DND-41 (cell line): ENCODE measurements around the gene DPP7.

Experiments used
- ATAC-seq: fragments of 200-7000 bp; cut with Tn5 transposase; 3 replicates; pipeline ENCODE4 v1.9.1; 2021; ENCODE audit warnings: low read depth; ENCODE audit not compliant: insufficient read depth
- DNase-seq: peaks from one replicate; pipeline ENCODE4 v3.0.0-alpha.2; 2020
- H2AFZ ChIP-seq: 2 replicates; pipeline ENCODE4 v1.6.0; 2012; ENCODE audit warnings: low read depth, low read length
- H3K27ac ChIP-seq: 2 replicates; pipeline ENCODE4 v1.5.1; 2012; ENCODE audit warnings: low read length, inconsistent platforms
- H3K27me3 ChIP-seq: fragments of 200-600 bp; sonication (generic); 2 replicates; pipeline ENCODE4 v1.6.0; 2012; ENCODE audit warnings: low read length, mild to moderate bottlenecking, inconsistent platforms; ENCODE audit not compliant: insufficient read depth, poor library complexity
- H3K36me3 ChIP-seq: 2 replicates; pipeline ENCODE4 v1.5.1; 2012; ENCODE audit warnings: low read length, inconsistent platforms; ENCODE audit not compliant: insufficient read depth
- H3K4me1 ChIP-seq: 2 replicates; pipeline ENCODE4 v1.5.1; 2012; ENCODE audit warnings: mild to moderate bottlenecking, low read length; ENCODE audit not compliant: insufficient read depth
- H3K4me2 ChIP-seq: 2 replicates; pipeline ENCODE4 v1.6.0; 2012; ENCODE audit warnings: mild to moderate bottlenecking, moderate library complexity, low read length, inconsistent platforms; ENCODE audit not compliant: insufficient read depth
- H3K4me3 ChIP-seq, 2 experiments: fragments of 200-600 bp in 1 of 2; shearing (Covaris generic) in 1 of 2; 2 replicates each; pipeline ENCODE4 v1.5.1; 2012 to 2016; ENCODE audit warnings: inconsistent platforms in 2 of 2, low read length in 2 of 2, mild to moderate bottlenecking in 2 of 2, low read depth in 1 of 2, moderate library complexity in 1 of 2
- H3K79me2 ChIP-seq: 2 replicates; pipeline ENCODE4 v1.6.0; 2012; ENCODE audit warnings: low read length, inconsistent platforms; ENCODE audit not compliant: insufficient read depth
- H3K9ac ChIP-seq: 2 replicates; pipeline ENCODE4 v1.6.0; 2012; ENCODE audit warnings: low read depth, mild to moderate bottlenecking, inconsistent platforms, low read length, moderate library complexity
- H3K9me3 ChIP-seq: 2 replicates; pipeline ENCODE4 v1.5.1; 2012; ENCODE audit warnings: low read length, moderate library complexity, mild to moderate bottlenecking, inconsistent platforms; ENCODE audit not compliant: insufficient read depth, severe bottlenecking
- H4K20me1 ChIP-seq: 2 replicates; pipeline ENCODE4 v1.6.0; 2012; ENCODE audit warnings: low read length; ENCODE audit not compliant: insufficient read depth
- EZH2 ChIP-seq: IDR thresholded peaks from 3 replicates; pipeline ENCODE4 v1.6.1; 2012; ENCODE audit warnings: borderline replicate concordance, low read depth, mild to moderate bottlenecking, moderate library complexity, low read length, inconsistent platforms; ENCODE audit not compliant: severe bottlenecking
- TF ChIP-seq, protein P1 (sequence below): IDR thresholded peaks from 2 replicates; pipeline ENCODE4 v1.5.1; 2012; ENCODE audit warnings: borderline replicate concordance, low read length, moderate library complexity, mild to moderate bottlenecking; ENCODE audit not compliant: poor library complexity, severe bottlenecking; ENCODE audit errors: extremely low read depth

DPP7 gene

DNA sequence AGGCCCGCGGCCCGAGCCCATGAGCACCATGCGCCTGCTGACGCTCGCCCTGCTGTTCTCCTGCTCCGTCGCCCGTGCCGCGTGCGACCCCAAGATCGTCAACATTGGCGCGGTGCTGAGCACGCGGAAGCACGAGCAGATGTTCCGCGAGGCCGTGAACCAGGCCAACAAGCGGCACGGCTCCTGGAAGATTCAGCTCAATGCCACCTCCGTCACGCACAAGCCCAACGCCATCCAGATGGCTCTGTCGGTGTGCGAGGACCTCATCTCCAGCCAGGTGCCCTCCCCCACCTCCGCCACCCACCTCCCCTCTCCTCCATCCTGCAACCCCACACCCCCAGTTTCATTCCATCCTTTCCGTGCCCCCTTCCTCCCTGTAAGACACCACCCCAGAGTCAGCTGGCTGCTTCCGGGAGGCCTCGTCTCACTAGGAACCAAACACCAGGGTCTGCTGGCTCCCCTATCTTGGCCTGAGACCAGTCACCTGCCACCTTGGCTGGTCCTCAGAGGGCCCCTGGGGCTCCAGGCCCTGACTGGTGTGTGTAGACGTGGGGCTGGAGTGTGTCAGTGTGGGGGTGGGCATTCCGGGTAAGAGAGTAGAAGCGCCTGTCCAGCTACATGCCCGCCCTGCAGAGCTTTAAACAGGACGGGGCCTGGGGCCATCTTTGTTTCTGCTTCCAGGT, 25.1 kb upstream of the DPP7 start:
- Histone ChIP-seq H2AFZ (no peak overlapping the region), H3K4me3 (no peak overlapping the region), H3K9ac (no peak overlapping the region), H3K27me3 (no peaks in the 10 kb centered on the region), H3K4me2 (no peak overlapping the region), H3K4me1 (peaks cover 18% of the 10 kb centered on the region), H4K20me1 (peaks cover 23% of the 10 kb centered on the region), H3K9me3 (no peaks in the 10 kb centered on the region), H3K79me2 (no peaks in the 10 kb centered on the region), H3K36me3 (no peaks in the 10 kb centered on the region), H3K27ac (no peak overlapping the region)
- DNase-seq, result no peak
- no peak for TF ChIP-seq EZH2
- TF ChIP-seq, protein P1, sequence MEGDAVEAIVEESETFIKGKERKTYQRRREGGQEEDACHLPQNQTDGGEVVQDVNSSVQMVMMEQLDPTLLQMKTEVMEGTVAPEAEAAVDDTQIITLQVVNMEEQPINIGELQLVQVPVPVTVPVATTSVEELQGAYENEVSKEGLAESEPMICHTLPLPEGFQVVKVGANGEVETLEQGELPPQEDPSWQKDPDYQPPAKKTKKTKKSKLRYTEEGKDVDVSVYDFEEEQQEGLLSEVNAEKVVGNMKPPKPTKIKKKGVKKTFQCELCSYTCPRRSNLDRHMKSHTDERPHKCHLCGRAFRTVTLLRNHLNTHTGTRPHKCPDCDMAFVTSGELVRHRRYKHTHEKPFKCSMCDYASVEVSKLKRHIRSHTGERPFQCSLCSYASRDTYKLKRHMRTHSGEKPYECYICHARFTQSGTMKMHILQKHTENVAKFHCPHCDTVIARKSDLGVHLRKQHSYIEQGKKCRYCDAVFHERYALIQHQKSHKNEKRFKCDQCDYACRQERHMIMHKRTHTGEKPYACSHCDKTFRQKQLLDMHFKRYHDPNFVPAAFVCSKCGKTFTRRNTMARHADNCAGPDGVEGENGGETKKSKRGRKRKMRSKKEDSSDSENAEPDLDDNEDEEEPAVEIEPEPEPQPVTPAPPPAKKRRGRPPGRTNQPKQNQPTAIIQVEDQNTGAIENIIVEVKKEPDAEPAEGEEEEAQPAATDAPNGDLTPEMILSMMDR, result no peak
- no peak for ATAC-seq

DNA sequence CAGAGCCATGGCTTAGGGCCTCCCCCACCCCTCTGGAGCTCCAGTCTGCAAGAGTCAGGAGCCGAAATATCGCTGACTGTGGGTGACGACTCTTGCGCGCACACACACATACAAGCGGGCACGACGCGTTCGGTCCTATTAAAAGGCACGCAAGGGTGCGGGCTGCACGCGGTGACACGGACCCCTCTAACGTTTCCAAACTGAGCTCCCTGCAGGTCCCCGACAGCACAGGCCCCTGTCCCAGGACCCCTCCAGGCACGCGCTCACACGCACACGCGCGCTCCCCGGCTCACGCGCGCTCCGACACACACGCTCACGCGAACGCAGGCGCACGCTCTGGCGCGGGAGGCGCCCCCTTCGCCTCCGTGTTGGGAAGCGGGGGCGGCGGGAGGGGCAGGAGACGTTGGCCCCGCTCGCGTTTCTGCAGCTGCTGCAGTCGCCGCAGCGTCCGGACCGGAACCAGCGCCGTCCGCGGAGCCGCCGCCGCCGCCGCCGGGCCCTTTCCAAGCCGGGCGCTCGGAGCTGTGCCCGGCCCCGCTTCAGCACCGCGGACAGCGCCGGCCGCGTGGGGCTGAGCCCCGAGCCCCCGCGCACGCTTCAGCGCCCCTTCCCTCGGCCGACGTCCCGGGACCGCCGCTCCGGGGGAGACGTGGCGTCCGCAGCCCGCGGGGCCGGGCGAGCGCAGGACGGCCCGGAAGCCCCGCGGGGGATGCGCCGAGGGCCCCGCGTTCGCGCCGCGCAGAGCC, 24.4 kb upstream of the DPP7 start, which contains the start of gene GRIN1:
Gene GRIN1, plus strand, starts transcription at position 433 of the 746 bp plus-strand sequence. CDS start 333 bp downstream, outside the sequence.
- Histone ChIP-seq H3K79me2 (no peaks in the 10 kb centered on the region), H3K4me3 (no peak within 1 kb of the TSS), H3K9ac (no peak within 1 kb of the TSS), H3K4me2 (no peak within 1 kb of the TSS), H3K27me3 (no peaks in the 10 kb centered on the region), H3K9me3 (no peaks in the 10 kb centered on the region), H2AFZ (no peak within 1 kb of the TSS), H3K4me1 (peaks cover 18% of the 10 kb centered on the region), H3K36me3 (no peaks in the 10 kb centered on the region), H4K20me1 (peaks cover 23% of the 10 kb centered on the region), H3K27ac (no peak within 1 kb of the TSS)
- TF ChIP-seq EZH2, result no peak
- TF ChIP-seq, protein P1, result no peak
- DNase-seq (peak; percentile 49), ATAC-seq (peak; percentile 69)

DNA sequence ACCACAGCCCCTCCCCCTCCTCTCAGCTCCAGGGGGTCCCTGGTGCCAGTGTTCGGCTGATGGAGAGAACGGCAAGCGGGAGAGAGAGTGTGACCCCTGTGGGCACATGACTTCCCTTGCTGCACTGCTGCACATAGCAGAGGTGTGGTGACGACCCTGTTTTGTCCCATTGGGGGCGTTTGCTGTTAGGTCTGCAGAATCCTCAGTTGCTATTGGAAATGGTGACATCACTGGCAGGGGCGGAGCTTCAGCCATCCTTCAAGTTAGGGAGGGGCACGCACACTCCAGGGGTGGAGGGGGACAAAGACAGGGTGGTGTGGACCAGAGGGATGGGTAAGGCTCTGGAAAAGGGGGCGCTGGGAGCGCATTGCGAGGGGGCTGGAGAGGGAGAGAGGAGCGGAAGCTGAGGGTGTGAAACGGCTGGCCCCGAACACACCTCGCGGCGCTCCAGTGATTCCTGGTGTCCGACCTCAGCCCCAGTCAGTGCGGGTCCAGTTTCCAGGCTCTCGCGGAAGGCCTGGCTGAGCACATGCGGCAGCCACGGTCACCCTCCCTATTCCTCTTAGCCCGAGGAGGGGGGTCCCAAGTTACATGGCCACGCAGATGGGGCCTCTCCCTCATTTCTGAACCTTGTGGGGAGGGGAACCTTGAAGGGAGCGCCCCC, 23.7 kb upstream of the DPP7 start:
- Histone ChIP-seq H4K20me1 (peaks cover 23% of the 10 kb centered on the region), H3K9ac (no peak overlapping the region), H3K27me3 (no peaks in the 10 kb centered on the region), H3K79me2 (no peaks in the 10 kb centered on the region), H3K4me2 (no peak overlapping the region), H3K27ac (no peak overlapping the region), H3K36me3 (no peaks in the 10 kb centered on the region), H3K9me3 (no peaks in the 10 kb centered on the region), H3K4me1 (peaks cover 18% of the 10 kb centered on the region), H2AFZ (no peak overlapping the region), H3K4me3 (no peak overlapping the region)
- ATAC-seq (no peak), DNase-seq (peak; percentile 37)
- no peak for TF ChIP-seq EZH2
- TF ChIP-seq, protein P1, result no peak
